Peyer's patch (tissue), 4 donors: ENCODE data around the gene JPH2. TPM values are rescaled to one million over a fixed set of nuclear protein-coding genes. Genes with fewer than 3 reads are reported as not detected.

Source experiments
- DNase-seq, 3 donors: peaks; one replicate each; pipeline ENCODE4 v3.0.0-alpha.2; 2017 to 2019
- H3K27ac ChIP-seq, 4 donors: fragments of 200-600 bp; sonication (generic); one replicate each; pipeline ENCODE4 v1.5.1; 2016 to 2019
- H3K27me3 ChIP-seq, 2 donors: fragments of 200-600 bp; sonication (generic); one replicate each; pipeline ENCODE4 v1.5.1; 2019
- H3K36me3 ChIP-seq, 3 donors: fragments of 200-600 bp; sonication (generic); one replicate each; pipeline ENCODE4 v1.5.1; 2016 to 2019
- H3K4me1 ChIP-seq, 4 donors: fragments of 200-600 bp; sonication (generic); one replicate each; pipeline ENCODE4 v1.5.1; 2016 to 2019
- H3K4me3 ChIP-seq, 4 donors: fragments of 200-600 bp; sonication (generic); 1 replicate in 3 of 4; 2 replicates in 1 of 4; pipeline ENCODE4 v1.5.1; 2016 to 2019; ENCODE audit warnings: mild to moderate bottlenecking in 1 of 4
- H3K9me3 ChIP-seq, 4 donors: fragments of 200-600 bp; sonication (generic); one replicate each; pipeline ENCODE4 v1.5.1; 2016 to 2019; ENCODE audit warnings: mild to moderate bottlenecking in 1 of 4
- POLR2A ChIP-seq, 2 donors: fragments of 450-650 bp; IDR thresholded peaks; one replicate each; pipeline ENCODE4 v1.5.1; 2017; ENCODE audit warnings: antibody characterized with exemption in 2 of 2, mild to moderate bottlenecking in 2 of 2, moderate library complexity in 2 of 2
- total RNA-seq, 4 donors: library from RNA; depleted of rRNA; stranded (reverse); fragments of >200 nt; gene quantifications; one replicate each; pipeline ENCODE4 v1.1.0, GENCODE V29; 2016
- TF ChIP-seq, protein P1 (sequence below), 6 experiments: fragments of 450-650 bp in 4 of 6; fragments of 200-600 bp in 2 of 6; sonication (generic) in 1 of 6; IDR thresholded peaks; one replicate each; pipeline ENCODE4 v1.5.1; 2017 to 2019; ENCODE audit warnings: antibody characterized with exemption in 6 of 6, mild to moderate bottlenecking in 3 of 6, moderate library complexity in 1 of 6

Gene JPH2
- total RNA-seq, 4 donors from 2014 or later = 1.2 to 8.0 (median 4.2) TPM

GRCh38 chr20:44141873-44142272 lies 45.1 kb downstream of the JPH2 start:
- no peak overlapping the region for H3K4me3 ChIP-seq
- H3K27ac ChIP-seq = peak overlapping the region in 1 of 4 donors; percentile 76
- DNase-seq = no peak
- no peaks in the 10 kb centered on the region for H3K27me3 ChIP-seq
- no peaks in the 10 kb centered on the region for H3K4me1 ChIP-seq
- TF ChIP-seq, protein P1, sequence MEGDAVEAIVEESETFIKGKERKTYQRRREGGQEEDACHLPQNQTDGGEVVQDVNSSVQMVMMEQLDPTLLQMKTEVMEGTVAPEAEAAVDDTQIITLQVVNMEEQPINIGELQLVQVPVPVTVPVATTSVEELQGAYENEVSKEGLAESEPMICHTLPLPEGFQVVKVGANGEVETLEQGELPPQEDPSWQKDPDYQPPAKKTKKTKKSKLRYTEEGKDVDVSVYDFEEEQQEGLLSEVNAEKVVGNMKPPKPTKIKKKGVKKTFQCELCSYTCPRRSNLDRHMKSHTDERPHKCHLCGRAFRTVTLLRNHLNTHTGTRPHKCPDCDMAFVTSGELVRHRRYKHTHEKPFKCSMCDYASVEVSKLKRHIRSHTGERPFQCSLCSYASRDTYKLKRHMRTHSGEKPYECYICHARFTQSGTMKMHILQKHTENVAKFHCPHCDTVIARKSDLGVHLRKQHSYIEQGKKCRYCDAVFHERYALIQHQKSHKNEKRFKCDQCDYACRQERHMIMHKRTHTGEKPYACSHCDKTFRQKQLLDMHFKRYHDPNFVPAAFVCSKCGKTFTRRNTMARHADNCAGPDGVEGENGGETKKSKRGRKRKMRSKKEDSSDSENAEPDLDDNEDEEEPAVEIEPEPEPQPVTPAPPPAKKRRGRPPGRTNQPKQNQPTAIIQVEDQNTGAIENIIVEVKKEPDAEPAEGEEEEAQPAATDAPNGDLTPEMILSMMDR (IDR thresholded peaks at IDR 0.05) = no peak
- no peak for TF ChIP-seq POLR2A (IDR thresholded peaks at IDR 0.05)
- H3K9me3 ChIP-seq = no peaks in the 10 kb centered on the region
- H3K36me3 ChIP-seq = no peaks in the 10 kb centered on the region

DNA sequence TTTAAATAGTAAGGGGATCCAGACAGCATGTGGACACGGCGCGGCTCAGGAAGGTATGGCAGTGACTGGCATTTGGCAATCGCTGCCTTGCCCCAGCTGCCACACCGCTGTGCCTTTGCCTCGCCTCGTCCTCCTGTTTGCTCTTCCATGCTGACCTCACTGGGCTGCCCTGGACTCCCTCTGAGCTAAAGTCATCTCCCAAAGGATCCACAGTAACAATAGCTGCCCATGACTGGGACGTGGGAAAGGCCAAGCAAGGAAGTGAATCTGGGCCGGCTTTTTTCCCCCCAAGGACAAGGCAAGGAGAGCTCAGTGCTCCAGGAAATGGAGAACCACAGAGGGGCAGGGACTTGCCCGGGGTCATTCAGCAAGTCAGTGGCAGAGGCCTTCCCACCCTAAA lies 48.1 kb downstream of the JPH2 start:
- H3K27ac ChIP-seq = peak overlapping the region in 1 of 4 donors; percentile 86
- H3K4me3 ChIP-seq = no peak overlapping the region
- TF ChIP-seq, protein P1 (IDR thresholded peaks at IDR 0.05) = no peak
- no peak for TF ChIP-seq POLR2A (IDR thresholded peaks at IDR 0.05)
- no peaks in the 10 kb centered on the region for H3K36me3 ChIP-seq
- no peaks in the 10 kb centered on the region for H3K27me3 ChIP-seq
- no peak for DNase-seq
- H3K4me1 ChIP-seq = no peaks in the 10 kb centered on the region
- no peaks in the 10 kb centered on the region for H3K9me3 ChIP-seq

DNA sequence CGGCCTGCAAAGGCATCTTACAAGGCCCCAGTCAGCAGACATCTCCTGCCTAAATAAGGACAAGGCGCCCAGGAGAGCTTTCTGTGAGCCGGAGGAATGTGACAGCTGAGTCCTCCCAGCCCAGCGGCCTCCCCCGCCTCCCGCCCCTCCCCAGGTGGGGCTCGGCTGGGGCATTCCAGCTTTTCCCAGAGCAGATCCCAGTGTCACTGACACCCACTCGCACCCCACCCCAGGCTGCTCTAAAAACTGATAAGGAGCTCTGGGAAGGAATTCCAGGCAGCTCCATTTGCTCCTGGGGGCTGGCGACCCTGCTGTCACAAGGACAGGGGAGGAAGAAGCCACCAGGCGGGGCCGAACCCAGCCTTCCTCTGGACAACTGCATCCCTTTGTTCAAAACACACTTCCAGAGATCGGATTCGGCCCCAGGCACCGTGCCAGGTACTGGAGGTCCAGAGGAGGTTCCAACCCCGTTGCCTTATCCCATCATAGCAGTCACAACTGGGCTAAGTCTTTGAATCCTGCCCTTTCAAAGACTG lies 49.7 kb downstream of the JPH2 start:
- Histone ChIP-seq H3K4me3 (no peak overlapping the region), H3K27ac (peak overlapping the region in 2 of 4 donors; percentile 46 to 86), H3K27me3 (no peaks in the 10 kb centered on the region), H3K36me3 (no peaks in the 10 kb centered on the region), H3K9me3 (no peaks in the 10 kb centered on the region), H3K4me1 (no peaks in the 10 kb centered on the region)
- TF ChIP-seq, protein P1 (IDR thresholded peaks at IDR 0.05) = no peak
- TF ChIP-seq POLR2A (IDR thresholded peaks at IDR 0.05) = no peak
- no peak for DNase-seq

- TF ChIP-seq POLR2A (IDR thresholded peaks at IDR 0.05) = no peak
- TF ChIP-seq, protein P1 (IDR thresholded peaks at IDR 0.05) = no peak
These were observed 50.3 kb downstream of the JPH2 start for GRCh38 chr20:44136579-44137265.

DNA sequence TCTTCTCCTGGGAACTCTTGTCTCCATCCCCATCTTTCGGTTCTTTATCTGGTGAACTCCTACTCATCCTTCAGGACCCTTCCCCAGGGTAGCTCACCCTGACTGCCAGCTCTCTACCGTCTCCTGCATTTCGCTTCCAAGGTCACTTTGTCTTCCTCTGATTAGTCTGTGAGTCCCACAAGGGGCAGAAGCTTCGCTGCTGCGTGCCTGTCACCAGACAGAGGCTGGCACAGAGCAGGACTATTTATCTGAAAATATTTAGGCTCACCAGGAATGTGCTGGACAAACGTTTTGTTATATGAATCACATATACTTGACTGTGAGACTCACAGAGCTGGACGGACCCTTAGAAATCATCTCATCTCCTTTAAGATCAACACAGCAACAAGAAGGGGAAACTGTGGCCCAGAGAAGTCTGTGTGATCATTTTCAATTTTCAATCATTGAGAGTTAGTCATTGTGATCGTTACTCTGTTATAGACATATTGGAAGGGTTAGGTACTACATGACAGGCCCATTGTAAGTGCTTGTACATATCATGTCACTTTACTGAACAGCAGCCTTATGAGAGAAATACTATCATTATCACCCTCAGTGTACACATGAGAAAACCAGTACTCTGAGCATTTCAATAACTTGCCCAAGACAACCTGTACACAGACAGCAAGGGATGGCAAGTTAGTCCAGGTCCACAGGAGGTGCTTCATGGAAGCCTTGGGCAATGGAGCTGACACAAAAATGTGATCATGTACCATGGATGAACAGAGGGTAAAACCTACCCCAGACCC lies 51.4 kb downstream of the JPH2 start:
- Histone ChIP-seq H3K27ac (peak overlapping the region in 2 of 4 donors; percentile 35 to 86), H3K27me3 (no peaks in the 10 kb centered on the region), H3K9me3 (no peaks in the 10 kb centered on the region), H3K4me3 (no peak overlapping the region), H3K36me3 (no peaks in the 10 kb centered on the region), H3K4me1 (no peaks in the 10 kb centered on the region)
- no peak for TF ChIP-seq POLR2A (IDR thresholded peaks at IDR 0.05)
- TF ChIP-seq, protein P1 (IDR thresholded peaks at IDR 0.05) = no peak
- no peak for DNase-seq

More at GRCh38 chr20:44136579-44137265, 50.3 kb downstream of the JPH2 start:
- Histone ChIP-seq H3K36me3 (no peaks in the 10 kb centered on the region), H3K27me3 (no peaks in the 10 kb centered on the region), H3K4me3 (no peak overlapping the region), H3K9me3 (no peaks in the 10 kb centered on the region), H3K27ac (peak overlapping the region in 2 of 4 donors; percentile 60 to 86), H3K4me1 (no peaks in the 10 kb centered on the region)
- DNase-seq = no peak
